Breast epithelium (tissue), 4 donors: ENCODE data around the gene MSL2. TPM values are rescaled to one million over a fixed set of nuclear protein-coding genes. Genes with fewer than 3 reads are reported as not detected.
A peak's percentile ranks its signal among the peaks of the same experiment; 100 is the strongest.
"Not testable (repeated sequence)": the region's sequence is repeated elsewhere in the genome, so short reads cannot be mapped to it uniquely, and the experiment has no call there.

Experiments used
- DNase-seq, 2 donors: peaks; one replicate each; pipeline ENCODE4 v3.0.0-alpha.2; 2019; ENCODE audit warnings: low spot score in 2 of 2
- H3K27ac ChIP-seq, 2 donors: fragments of 200-600 bp; sonication (generic) in 1 of 2; one replicate each; pipeline ENCODE4 v1.5.1; 2016 to 2019; ENCODE audit warnings: mild to moderate bottlenecking in 1 of 2
- H3K27me3 ChIP-seq, 2 donors: fragments of 200-600 bp; sonication (generic) in 1 of 2; one replicate each; pipeline versions ENCODE4 v1.5.1 to v1.6.0; 2017 to 2019; ENCODE audit warnings: control low read depth in 1 of 2, mild to moderate bottlenecking in 1 of 2
- H3K36me3 ChIP-seq: fragments of 200-600 bp; one replicate; pipeline ENCODE4 v1.5.1; 2019
- H3K4me1 ChIP-seq, 2 donors: fragments of 200-600 bp; sonication (generic); one replicate each; pipeline ENCODE4 v1.5.1; 2016 to 2019; ENCODE audit warnings: control low read depth in 1 of 2
- H3K4me3 ChIP-seq, 3 donors: fragments of 200-600 bp; sonication (generic); 1 replicate in 2 of 3; 2 replicates in 1 of 3; pipeline ENCODE4 v1.5.1; 2016 to 2019; ENCODE audit warnings: mild to moderate bottlenecking in 3 of 3, moderate library complexity in 2 of 3
- H3K9me3 ChIP-seq, 2 donors: fragments of 200-600 bp; sonication (generic) in 1 of 2; one replicate each; pipeline ENCODE4 v1.5.1; 2016 to 2019; ENCODE audit warnings: control low read depth in 1 of 2
- CTCF ChIP-seq, 3 donors: fragments of 450-650 bp; IDR thresholded peaks; one replicate each; pipeline ENCODE4 v1.5.1; 2016 to 2017; ENCODE audit warnings: antibody characterized with exemption in 3 of 3, mild to moderate bottlenecking in 3 of 3, moderate library complexity in 3 of 3
- POLR2A ChIP-seq: fragments of 450-650 bp; IDR thresholded peaks from one replicate; pipeline ENCODE4 v1.6.1; 2016; ENCODE audit warnings: antibody characterized with exemption, mild to moderate bottlenecking, moderate library complexity
- POLR2AphosphoS5 ChIP-seq, 3 donors: sonication (generic); formaldehyde crosslinking; IDR thresholded peaks; one replicate each; pipeline ENCODE4 v1.6.1; 2017; ENCODE audit warnings: antibody characterized with exemption in 3 of 3
- intact Hi-C: fragments of 100-400 bp; cut with DNase I; formaldehyde crosslinking; loops from one replicate; pipeline ENCODE4 v1.15.1; 2023; ENCODE audit warnings: low total_unique reads
- total RNA-seq, 3 donors: library from RNA; depleted of rRNA; stranded (reverse); fragments of >200 nt; gene quantifications; one replicate each; pipeline ENCODE4 v1.1.0, GENCODE V29; 2016

Gene MSL2
- total RNA-seq, 3 donors from 2014 or later = 25.8 to 46.5 (median 27.5) TPM

GRCh38 chr3:136151219-136151618 is 44.9 kb downstream of the MSL2 start:
- H3K4me1 ChIP-seq = peaks cover 0 to 2% of the 10 kb centered on the region in 2 donors

GRCh38 chr3:136149667-136150066 is 46.5 kb downstream of the MSL2 start:
- peaks cover 0 to 2% of the 10 kb centered on the region in 2 donors for H3K4me1 ChIP-seq
- TF ChIP-seq POLR2A = no peak
- TF ChIP-seq CTCF (IDR thresholded peaks at IDR 0.05) = no peak
- TF ChIP-seq POLR2AphosphoS5 (IDR thresholded peaks at IDR 0.05) = no peak
- intact Hi-C loops = no loop called here
- no peak for DNase-seq
- no peaks in the 10 kb centered on the region for H3K36me3 ChIP-seq
- no peaks in the 10 kb centered on the region for H3K27me3 ChIP-seq
- no peak overlapping the region for H3K27ac ChIP-seq
- no peaks in the 10 kb centered on the region for H3K9me3 ChIP-seq
- H3K4me3 ChIP-seq = no peak overlapping the region

More at GRCh38 chr3:136151219-136151618, 44.9 kb downstream of the MSL2 start:
- DNase-seq = no peak
- Histone ChIP-seq H3K36me3 (no peaks in the 10 kb centered on the region), H3K9me3 (no peaks in the 10 kb centered on the region), H3K27me3 (no peaks in the 10 kb centered on the region), H3K27ac (no peak overlapping the region), H3K4me3 (no peak overlapping the region)
- TF ChIP-seq POLR2A = no peak
- no peak for TF ChIP-seq CTCF (IDR thresholded peaks at IDR 0.05)
- no peak for TF ChIP-seq POLR2AphosphoS5 (IDR thresholded peaks at IDR 0.05)
- intact Hi-C loops = no loop called here

GRCh38 chr3:136146981-136147729 is 49.0 kb downstream of the MSL2 start:
- H3K4me1 ChIP-seq = peaks cover 0 to 2% of the 10 kb centered on the region in 2 donors
- no peaks in the 10 kb centered on the region for H3K9me3 ChIP-seq
- no peak overlapping the region for H3K27ac ChIP-seq
- H3K4me3 ChIP-seq = no peak overlapping the region
- TF ChIP-seq CTCF (IDR thresholded peaks at IDR 0.05) (no peak), POLR2A (no peak), POLR2AphosphoS5 (IDR thresholded peaks at IDR 0.05) (no peak)
- no peaks in the 10 kb centered on the region for H3K27me3 ChIP-seq
- intact Hi-C loops = no loop called here
- H3K36me3 ChIP-seq = no peaks in the 10 kb centered on the region
- DNase-seq = no peak

GRCh38 chr3:136144397-136144796 is 51.7 kb downstream of the MSL2 start:
- H3K36me3 ChIP-seq, intact Hi-C loops, H3K27ac ChIP-seq, H3K4me1 ChIP-seq, H3K4me3 ChIP-seq, H3K27me3 ChIP-seq, DNase-seq, H3K9me3 ChIP-seq: not testable (repeated sequence)

- no peaks in the 10 kb centered on the region for H3K9me3 ChIP-seq
- no peaks in the 10 kb centered on the region for H3K27me3 ChIP-seq
- H3K36me3 ChIP-seq = no peaks in the 10 kb centered on the region
- TF ChIP-seq POLR2A = no peak
- no peak for TF ChIP-seq POLR2AphosphoS5 (IDR thresholded peaks at IDR 0.05)
- no peak for TF ChIP-seq CTCF (IDR thresholded peaks at IDR 0.05)
- intact Hi-C loops = no loop called here
- H3K4me1 ChIP-seq = no peaks in the 10 kb centered on the region
- peak overlapping the region; percentile 48 to 67 for H3K27ac ChIP-seq
- H3K4me3 ChIP-seq = no peak overlapping the region
- no peak for DNase-seq
These were observed 53.5 kb downstream of the MSL2 start for GRCh38 chr3:136142592-136142991.
